NOMO-1 treated with dmso at 0.1 percent for 144 hours (cell line): Measurements from ENCODE around the gene MICU2.
A peak's percentile ranks its signal among the peaks of the same experiment; 100 is the strongest.

Experiments used
- DNase-seq: peaks from one replicate; lab custom pipeline; 2025; ENCODE audit not compliant: unreplicated experiment; lab: John Stamatoyannopoulos, UW

MICU2 gene

GRCh38 chr13:21603531-21604448, at the start of gene MICU2:
MICU2 (minus strand) TSS chr13:21604170; CDS start chr13:21604148, 22 bp downstream.
- peak; percentile 98 for DNase-seq

- no peak for DNase-seq
Observed at GRCh38 chr13:21641629-21642028, 37.7 kb upstream of the MICU2 start.

GRCh38 chr13:21639561-21639960, 35.6 kb upstream of the MICU2 start:
- no peak for DNase-seq

GRCh38 chr13:21638319-21639282, 34.6 kb upstream of the MICU2 start:
- no peak for DNase-seq

- DNase-seq = peak; percentile 76
Observed at GRCh38 chr13:21637296-21637695, 33.3 kb upstream of the MICU2 start.

GRCh38 chr13:21636656-21637055, 32.7 kb upstream of the MICU2 start:
- DNase-seq = no peak

- no peak for DNase-seq
Observed at GRCh38 chr13:21632196-21632595, 28.2 kb upstream of the MICU2 start.

GRCh38 chr13:21625366-21625765, 21.4 kb upstream of the MICU2 start:
- no peak for DNase-seq

GRCh38 chr13:21620861-21621260, 16.9 kb upstream of the MICU2 start:
- no peak for DNase-seq

GRCh38 chr13:21619633-21620220, 15.8 kb upstream of the MICU2 start:
- no peak for DNase-seq

- DNase-seq = no peak
Observed at GRCh38 chr13:21616880-21617279, 12.9 kb upstream of the MICU2 start.

GRCh38 chr13:21616205-21616866, 12.4 kb upstream of the MICU2 start:
- DNase-seq = no peak

- no peak for DNase-seq
Observed at GRCh38 chr13:21615427-21615826, 11.5 kb upstream of the MICU2 start.

- no peak for DNase-seq
Observed at GRCh38 chr13:21613791-21614190, 9.8 kb upstream of the MICU2 start.

- DNase-seq = no peak
Observed at GRCh38 chr13:21611385-21611784, 7.4 kb upstream of the MICU2 start.

- DNase-seq = no peak
Observed at GRCh38 chr13:21610687-21611086, 6.7 kb upstream of the MICU2 start.

- no peak for DNase-seq
Observed at GRCh38 chr13:21608961-21609360, 5.0 kb upstream of the MICU2 start.

GRCh38 chr13:21606796-21607195, 2.8 kb upstream of the MICU2 start:
- no peak for DNase-seq

GRCh38 chr13:21606251-21606650, 2.3 kb upstream of the MICU2 start:
- DNase-seq = no peak

GRCh38 chr13:21596722-21597121, 7.2 kb downstream of the MICU2 start:
- DNase-seq = no peak

- no peak for DNase-seq
Observed at GRCh38 chr13:21595546-21595822, 8.5 kb downstream of the MICU2 start.
